ENCODE data around the gene GDAP2. TPM values are rescaled to one million over a fixed set of nuclear protein-coding genes. Genes with fewer than 3 reads are reported as not detected.

GDAP2 gene
- total RNA-seq, 1 experiment from 2014 or later: 24.4 TPM

- H3T11ph ChIP-seq (ENCODE audit: low read length): no peak overlapping the region
- H4K20me1 ChIP-seq (ENCODE audit: control insufficient read depth, insufficient read depth, insufficient read length): peaks cover 2% of the 10 kb centered on the region
- H3K27me3 ChIP-seq (ENCODE audit: insufficient read depth, low read length): no peaks in the 10 kb centered on the region
- no peak overlapping the region for H4K8ac ChIP-seq (replicated peaks; ENCODE audit: insufficient read length, low read depth, low read length)
- no peak overlapping the region for H3K4ac ChIP-seq (ENCODE audit: low read depth, low read length)
- H3K4me1 ChIP-seq (ENCODE audit: insufficient read depth, low read length): no peaks in the 10 kb centered on the region
- H3K4me2 ChIP-seq (ENCODE audit: insufficient read depth, insufficient read length, low read length): no peak overlapping the region
- Mint-ChIP-seq H3K4me1 (peaks cover 0 to 3% of the 10 kb centered on the region in 2 experiments; a peak in 1 of 4 replicates), H3K27me3 (ENCODE audit: low read depth) (no peaks in the 10 kb centered on the region; the same call in 1 of the 2 replicates), H3K36me3 (ENCODE audit: insufficient read depth in 1 of 3, low read depth in 3 of 3) (peaks cover 0 to 4% (median 3%) of the 10 kb centered on the region in 3 experiments; a peak in 3 of 7 replicates), H3K4me3 (no peak overlapping the region), H3K27ac (no peak overlapping the region), H3K9me3 (peaks cover 11 to 12% of the 10 kb centered on the region in 2 experiments; a peak in 3 of 5 replicates)
- no peak for TF ChIP-seq CTCF (conservative IDR thresholded peaks at IDR 0.05)
- no peak overlapping the region for H3K9ac ChIP-seq (ENCODE audit: extremely low read depth, insufficient read length, low read length)
- DNase-seq: no peak
- no peaks in the 10 kb centered on the region for H3K79me2 ChIP-seq (ENCODE audit: insufficient read depth, low read length)
- no peak overlapping the region for H2AK5ac ChIP-seq (ENCODE audit: insufficient read length, low read length)
- H4K5ac ChIP-seq (ENCODE audit: insufficient read length, low read depth, low read length): no peak overlapping the region
- no peak overlapping the region for H2AFZ ChIP-seq (ENCODE audit: low read length)
- H3K9me3 ChIP-seq (ENCODE audit: control insufficient read depth, low read depth, low read length): no peaks in the 10 kb centered on the region
- no peak overlapping the region for H2BK12ac ChIP-seq (ENCODE audit: insufficient read length, low read depth, low read length)
- H3K27ac ChIP-seq (ENCODE audit: insufficient read length, low read depth, low read length): no peak overlapping the region
- no peaks in the 10 kb centered on the region for H3K23me2 ChIP-seq (ENCODE audit: insufficient read length, low read depth, low read length, poor library complexity, severe bottlenecking)
- no peaks in the 10 kb centered on the region for H3K79me1 ChIP-seq (ENCODE audit: insufficient read depth, low read depth, low read length, poor library complexity, severe bottlenecking)
- H2BK20ac ChIP-seq (ENCODE audit: low read depth, low read length, poor library complexity, severe bottlenecking): no peak overlapping the region
- H2BK5ac ChIP-seq (ENCODE audit: insufficient read length, low read length): no peak overlapping the region
- no CpG with 5 or more reads among the region's 7 CpGs for WGBS (ENCODE audit: extremely low coverage, insufficient read length, low lambda C conversion rate)
- H2BK15ac ChIP-seq (ENCODE audit: low read depth, low read length): no peak overlapping the region
- H3K18ac ChIP-seq (ENCODE audit: insufficient read length, low read depth, low read length): no peak overlapping the region
- no peak overlapping the region for H2BK120ac ChIP-seq (ENCODE audit: low read depth, low read length, poor library complexity, severe bottlenecking)
- H4K91ac ChIP-seq (ENCODE audit: insufficient read length, low read depth, low read length): no peak overlapping the region
- no peak overlapping the region for H3K23ac ChIP-seq (ENCODE audit: insufficient read length, low read depth, low read length)
- H3K14ac ChIP-seq (ENCODE audit: insufficient read depth, low read length): no peak overlapping the region; the same call in 1 of the 2 replicates
- H3K56ac ChIP-seq (ENCODE audit: insufficient read length, low read depth, low read length): no peak overlapping the region
These were observed 108.6 kb downstream of the GDAP2 start for GRCh38 chr1:117820694-117821381.

All from H9 (cell line).